ENCODE measurements around the gene NPL. TPM values are rescaled to one million over a fixed set of nuclear protein-coding genes. Genes with fewer than 3 reads are reported as not detected.

Gene NPL
- total and polyA plus RNA-seq, 8 donors = 1.2 to 9.7 (median 2.7) TPM

DNA sequence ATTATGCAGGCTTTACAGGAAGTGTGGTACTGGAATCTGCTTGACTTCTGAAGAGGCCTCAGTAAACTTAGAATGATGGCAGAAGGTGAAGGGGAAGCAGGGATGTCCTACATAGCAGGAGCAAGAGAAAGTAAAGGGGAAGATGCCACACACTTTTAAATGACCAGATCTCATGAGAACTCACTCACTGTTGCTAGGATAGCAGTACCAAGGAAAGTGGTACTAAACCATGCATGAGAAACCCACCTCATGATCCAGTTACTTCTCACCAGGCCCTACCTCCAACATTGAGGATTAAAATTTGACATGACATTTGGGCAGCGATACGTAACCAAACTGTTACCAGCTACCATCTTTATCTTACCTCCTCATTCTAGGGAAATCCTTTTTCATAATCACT is 59.2 kb downstream of the NPL start:
- intact Hi-C loops (cut with DNase I) = no loop called here
- peaks cover 0 to 57% (median 19%) of the 10 kb centered on the region in 3 donors for H3K36me3 ChIP-seq
- no peak for ATAC-seq

DNA sequence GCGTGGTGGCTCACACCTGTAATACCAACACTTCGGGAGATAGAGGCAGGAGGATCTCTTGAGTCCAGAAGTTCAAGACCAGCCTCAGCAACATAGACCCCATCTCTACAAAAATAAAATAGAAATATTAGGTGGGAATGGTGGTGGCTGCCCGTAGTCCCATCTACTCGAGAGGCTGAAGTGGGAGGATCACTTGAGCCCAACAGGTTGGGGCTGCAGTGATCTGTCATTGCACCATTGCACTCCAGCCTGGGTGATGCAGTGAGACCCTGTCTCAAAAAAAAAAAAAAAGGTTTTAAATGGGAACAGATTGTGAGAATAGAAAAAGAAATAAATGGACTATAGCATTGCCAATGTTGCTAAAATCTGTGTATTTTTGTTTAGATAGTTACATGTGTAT is 60.7 kb downstream of the NPL start:
- FAIRE-seq (no peak), ATAC-seq (no peak), DNase-seq (no peak)
- Histone ChIP-seq H3K27ac (no peak overlapping the region), H3K9me3 (no peaks in the 10 kb centered on the region), H3K27me3 (no peaks in the 10 kb centered on the region), H3K36me3 (peaks cover 0 to 66% (median 26%) of the 10 kb centered on the region in 3 donors), H3K4me3 (no peak overlapping the region), H3K4me1 (no peaks in the 10 kb centered on the region)
- TF ChIP-seq, protein P1, sequence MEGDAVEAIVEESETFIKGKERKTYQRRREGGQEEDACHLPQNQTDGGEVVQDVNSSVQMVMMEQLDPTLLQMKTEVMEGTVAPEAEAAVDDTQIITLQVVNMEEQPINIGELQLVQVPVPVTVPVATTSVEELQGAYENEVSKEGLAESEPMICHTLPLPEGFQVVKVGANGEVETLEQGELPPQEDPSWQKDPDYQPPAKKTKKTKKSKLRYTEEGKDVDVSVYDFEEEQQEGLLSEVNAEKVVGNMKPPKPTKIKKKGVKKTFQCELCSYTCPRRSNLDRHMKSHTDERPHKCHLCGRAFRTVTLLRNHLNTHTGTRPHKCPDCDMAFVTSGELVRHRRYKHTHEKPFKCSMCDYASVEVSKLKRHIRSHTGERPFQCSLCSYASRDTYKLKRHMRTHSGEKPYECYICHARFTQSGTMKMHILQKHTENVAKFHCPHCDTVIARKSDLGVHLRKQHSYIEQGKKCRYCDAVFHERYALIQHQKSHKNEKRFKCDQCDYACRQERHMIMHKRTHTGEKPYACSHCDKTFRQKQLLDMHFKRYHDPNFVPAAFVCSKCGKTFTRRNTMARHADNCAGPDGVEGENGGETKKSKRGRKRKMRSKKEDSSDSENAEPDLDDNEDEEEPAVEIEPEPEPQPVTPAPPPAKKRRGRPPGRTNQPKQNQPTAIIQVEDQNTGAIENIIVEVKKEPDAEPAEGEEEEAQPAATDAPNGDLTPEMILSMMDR (IDR thresholded peaks at IDR 0.05) = no peak
- 84 to 98% methylated on average over 4 of the region's 4 CpGs for WGBS, 2 donors
- intact Hi-C loops (cut with DNase I) = no loop called here

More for the DNA sequence above, 59.2 kb downstream of the NPL start:
- TF ChIP-seq, protein P1 (IDR thresholded peaks at IDR 0.05) = no peak
- DNase-seq (no peak), FAIRE-seq (no peak)
- Histone ChIP-seq H3K27ac (no peak overlapping the region), H3K4me3 (no peak overlapping the region), H3K27me3 (no peaks in the 10 kb centered on the region), H3K4me1 (no peaks in the 10 kb centered on the region), H3K9me3 (no peaks in the 10 kb centered on the region)
- WGBS, 2 donors = 97 to 98% methylated on average over 2 of the region's 2 CpGs

GRCh38 chr1:182851825-182852224 is 62.3 kb downstream of the NPL start:
- WGBS, 2 donors = 85 to 96% methylated on average over 1 of the region's 1 CpG
- intact Hi-C loops (cut with DNase I) = no loop called here

DNA sequence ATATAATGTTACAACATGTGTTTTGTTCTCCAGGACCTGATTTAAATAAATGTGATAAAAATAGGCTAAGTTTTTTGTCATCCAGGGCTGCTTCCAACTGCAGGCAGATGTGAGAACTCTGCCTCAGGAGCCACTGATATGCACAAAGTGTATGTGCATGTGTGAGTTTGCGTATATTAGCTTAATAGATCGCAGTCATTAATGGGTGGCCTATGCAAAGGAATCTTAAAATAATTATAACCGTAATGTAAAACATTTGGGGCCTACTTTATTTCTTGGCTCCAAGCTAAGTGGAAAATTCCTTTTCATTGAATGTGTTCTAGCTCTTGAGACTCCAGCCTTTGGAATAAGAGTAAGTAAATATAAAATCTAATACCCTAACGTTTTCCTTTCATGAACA is 66.3 kb downstream of the NPL start:
- peaks cover 8 to 84% (median 60%) of the 10 kb centered on the region in 3 donors for H3K36me3 ChIP-seq
- H3K27ac ChIP-seq = no peak overlapping the region
- H3K4me1 ChIP-seq = peaks cover 0 to 5% (median 0%) of the 10 kb centered on the region in 3 donors
- FAIRE-seq = no peak
- H3K27me3 ChIP-seq = no peaks in the 10 kb centered on the region
- ATAC-seq = no peak
- no peak overlapping the region for H3K4me3 ChIP-seq
- WGBS, 2 donors = 74 to 78% methylated on average over 4 of the region's 4 CpGs
- intact Hi-C loops (cut with DNase I) = no loop called here
- TF ChIP-seq, protein P1 (IDR thresholded peaks at IDR 0.05) = no peak
- no peaks in the 10 kb centered on the region for H3K9me3 ChIP-seq
- no peak for DNase-seq

More at GRCh38 chr1:182851825-182852224, 62.3 kb downstream of the NPL start:
- Histone ChIP-seq H3K4me3 (no peak overlapping the region), H3K36me3 (peaks cover 0 to 75% (median 29%) of the 10 kb centered on the region in 3 donors), H3K27me3 (no peaks in the 10 kb centered on the region), H3K4me1 (no peaks in the 10 kb centered on the region), H3K27ac (no peak overlapping the region), H3K9me3 (no peaks in the 10 kb centered on the region)
- no peak for DNase-seq
- no peak for FAIRE-seq
- ATAC-seq = no peak
- TF ChIP-seq, protein P1 (IDR thresholded peaks at IDR 0.05) = no peak

GRCh38 chr1:182857212-182857611 is 67.6 kb downstream of the NPL start:
- no peak for FAIRE-seq
- no peak for ATAC-seq
- peaks cover 9 to 90% (median 59%) of the 10 kb centered on the region in 3 donors for H3K36me3 ChIP-seq

More at GRCh38 chr1:182857212-182857611, 67.6 kb downstream of the NPL start:
- Histone ChIP-seq H3K4me1 (peaks cover 0 to 5% (median 0%) of the 10 kb centered on the region in 3 donors), H3K4me3 (no peak overlapping the region), H3K27me3 (no peaks in the 10 kb centered on the region), H3K9me3 (no peaks in the 10 kb centered on the region), H3K27ac (no peak overlapping the region)
- intact Hi-C loops (cut with DNase I) = no loop called here
- no peak for DNase-seq
- TF ChIP-seq, protein P1 (IDR thresholded peaks at IDR 0.05) = no peak
- WGBS, 2 donors = 80 to 83% methylated on average over 3 of the region's 3 CpGs
